HepG2 (cell line): Measurements from ENCODE around the gene STUB1. TPM values are rescaled to one million over a fixed set of nuclear protein-coding genes. Genes with fewer than 3 reads are reported as not detected.
A peak's percentile ranks its signal among the peaks of the same experiment; 100 is the strongest.

Experiments
- BORCS8-MEF2B ChIP-seq: sonication (generic); formaldehyde crosslinking; IDR thresholded peaks from 2 replicates; pipeline ENCODE4 v1.8.0; 2022; ENCODE audit warnings: mild to moderate bottlenecking, missing genetic modification reagents
- CERS6 ChIP-seq: sonication (generic); formaldehyde crosslinking; IDR thresholded peaks from 2 replicates; pipeline ENCODE4 v1.5.0; 2020; ENCODE audit warnings: missing genetic modification reagents
- DNMT1 ChIP-seq: sonication (generic); formaldehyde crosslinking; IDR thresholded peaks from 2 replicates; pipeline ENCODE4 v1.5.1; 2020; ENCODE audit warnings: mild to moderate bottlenecking, missing genetic modification reagents
- FOXA3 ChIP-seq: IDR thresholded peaks from 2 replicates; pipeline ENCODE4 v1.6.1; 2016; ENCODE audit warnings: missing genetic modification reagents, missing compliant biosample characterization
- HNRNPLL ChIP-seq: fragments of 200-400 bp; formaldehyde crosslinking; IDR thresholded peaks from 2 replicates; pipeline ENCODE4 v1.6.1; 2017; ENCODE audit warnings: mild to moderate bottlenecking, low read depth, low read length; ENCODE audit not compliant: poor library complexity, severe bottlenecking
- HOXA3 ChIP-seq: sonication (generic); formaldehyde crosslinking; IDR thresholded peaks from 2 replicates; pipeline ENCODE4 v1.5.0; 2020; ENCODE audit warnings: missing genetic modification reagents
- KDM4B ChIP-seq: sonication (generic); formaldehyde crosslinking; IDR thresholded peaks from 2 replicates; pipeline ENCODE4 v1.4.0; 2020; ENCODE audit warnings: missing genetic modification reagents
- MTF2 ChIP-seq: sonication (generic); formaldehyde crosslinking; IDR thresholded peaks from 2 replicates; pipeline ENCODE4 v1.5.0; 2020; ENCODE audit warnings: missing genetic modification reagents, borderline replicate concordance
- PCBP2 ChIP-seq: fragments of 200-400 bp; formaldehyde crosslinking; optimal IDR thresholded peaks from 2 replicates; pipeline ENCODE3; 2018; ENCODE audit warnings: low read length, low read depth; ENCODE audit not compliant: poor library complexity, severe bottlenecking
- RBM39 ChIP-seq: fragments of 200-400 bp; formaldehyde crosslinking; IDR thresholded peaks from one replicate; pipeline ENCODE4 v1.6.1; 2018; ENCODE audit warnings: antibody characterized with exemption, mild to moderate bottlenecking, low read depth, low read length; ENCODE audit not compliant: poor library complexity, severe bottlenecking
- RELA ChIP-seq: sonication (generic); formaldehyde crosslinking; IDR thresholded peaks from 2 replicates; pipeline ENCODE4 v1.4.0; 2020; ENCODE audit warnings: missing genetic modification reagents
- SIN3B ChIP-seq: fragments of 150-350 bp; IDR thresholded peaks from 2 replicates; pipeline ENCODE4 v1.6.1; 2014; ENCODE audit warnings: low read length
- SMYD3 ChIP-seq: sonication (generic); formaldehyde crosslinking; IDR thresholded peaks from 2 replicates; pipeline ENCODE4 v1.8.1; 2023; ENCODE audit warnings: mild to moderate bottlenecking, missing genetic modification reagents
- THRA ChIP-seq: sonication (generic); formaldehyde crosslinking; IDR thresholded peaks from 2 replicates; pipeline ENCODE4 v1.4.0; 2020; ENCODE audit warnings: missing genetic modification reagents, borderline replicate concordance
- TRAFD1 ChIP-seq: sonication (generic); formaldehyde crosslinking; IDR thresholded peaks from 2 replicates; pipeline ENCODE4 v1.5.1; 2020; ENCODE audit warnings: missing genetic modification reagents, mild to moderate bottlenecking, borderline replicate concordance
- ZFP90 ChIP-seq: sonication (generic); formaldehyde crosslinking; IDR thresholded peaks from 2 replicates; pipeline ENCODE4 v1.8.0; 2022; ENCODE audit warnings: missing genetic modification reagents, mild to moderate bottlenecking, inconsistent platforms, borderline replicate concordance
- ZIK1 ChIP-seq: sonication (generic); formaldehyde crosslinking; IDR thresholded peaks from 2 replicates; pipeline ENCODE4 v1.5.0; 2020; ENCODE audit warnings: mild to moderate bottlenecking, low read depth, missing genetic modification reagents, borderline replicate concordance
- ZNF138 ChIP-seq: sonication (generic); formaldehyde crosslinking; IDR thresholded peaks from 2 replicates; pipeline ENCODE4 v1.5.0; 2020; ENCODE audit warnings: mild to moderate bottlenecking, low read depth, missing genetic modification reagents
- ZNF24 ChIP-seq: fragments of 450-650 bp; IDR thresholded peaks from 2 replicates; pipeline ENCODE4 v1.6.1; 2017; ENCODE audit warnings: antibody characterized with exemption, mild to moderate bottlenecking
- ZNF276 ChIP-seq: sonication (generic); formaldehyde crosslinking; IDR thresholded peaks from 2 replicates; pipeline ENCODE4 v1.4.0; 2020; ENCODE audit warnings: mild to moderate bottlenecking, low read depth, missing genetic modification reagents
- ZNF33B ChIP-seq: sonication (generic); formaldehyde crosslinking; IDR thresholded peaks from 2 replicates; pipeline ENCODE4 v1.5.1; 2020; ENCODE audit warnings: mild to moderate bottlenecking, missing genetic modification reagents
- ZNF451 ChIP-seq: sonication (generic); formaldehyde crosslinking; IDR thresholded peaks from 2 replicates; pipeline ENCODE4 v1.5.0; 2020; ENCODE audit warnings: mild to moderate bottlenecking, missing genetic modification reagents
- ZNF557 ChIP-seq: sonication (generic); formaldehyde crosslinking; IDR thresholded peaks from 2 replicates; pipeline ENCODE4 v1.4.0; 2020; ENCODE audit warnings: missing genetic modification reagents
- ZNF674 ChIP-seq: sonication (generic); formaldehyde crosslinking; IDR thresholded peaks from 2 replicates; pipeline ENCODE4 v1.5.0; 2020; ENCODE audit warnings: low read depth, mild to moderate bottlenecking, missing genetic modification reagents
- polyA plus RNA-seq, 8 experiments: library from polyadenylated mRNA; depleted of rRNA in 3 of 8; stranded (reverse) in 7 of 8; unstranded in 1 of 8; fragments of >200 nt; fragmentation: Illumina TruSeq in 4 of 8; extraction: Trizol in 4 of 8; gene quantifications; 2 replicates each; pipeline versions ENCODE4 v1.2.1 to v1.2.3, GENCODE V29; 2011 to 2016; ENCODE audit warnings: low read depth in 4 of 8, missing spikeins in 1 of 8, mixed read lengths in 1 of 8; ENCODE audit not compliant: insufficient read depth in 1 of 8
- total RNA-seq, 5 experiments: library from RNA; depleted of rRNA; stranded (reverse); fragments of >200 nt; fragmentation: Illumina TruSeq; extraction: Trizol; gene quantifications; 2 replicates each; pipeline ENCODE4 v1.2.3, GENCODE V29; 2016; ENCODE audit warnings: low read depth in 1 of 5

Gene STUB1
- total and polyA plus RNA-seq, 2 of the 13 experiments (the other 11 are each of a cell fraction or from before 2014, with no cell fraction given), result 52.9 to 78.2 TPM

GRCh38 chr16:654034-654433 is 26.2 kb upstream of the STUB1 start (continued):
- no peak for TF ChIP-seq CERS6 (CRISPR knock-in tag)
- no peak for TF ChIP-seq DNMT1 (CRISPR knock-in tag)
- no peak for TF ChIP-seq ZNF276
- TF ChIP-seq ZNF674 (CRISPR knock-in tag), result no peak
- no peak for TF ChIP-seq PCBP2
- no peak for TF ChIP-seq ZNF24
- TF ChIP-seq HOXA3 (CRISPR knock-in tag), result no peak
- TF ChIP-seq HNRNPLL, result no peak
- no peak for TF ChIP-seq KDM4B (CRISPR knock-in tag)
- TF ChIP-seq RELA (CRISPR knock-in tag), result no peak
- no peak for TF ChIP-seq ZNF138 (CRISPR knock-in tag)
- TF ChIP-seq ZNF557 (CRISPR knock-in tag), result no peak
- no peak for TF ChIP-seq MTF2 (CRISPR knock-in tag)
- TF ChIP-seq ZIK1 (CRISPR knock-in tag), result no peak
- no peak for TF ChIP-seq ZNF33B (CRISPR knock-in tag)
- no peak for TF ChIP-seq FOXA3 (CRISPR knock-in tag)
- no peak for TF ChIP-seq ZFP90 (CRISPR knock-in tag)
- no peak for TF ChIP-seq SMYD3 (CRISPR knock-in tag)
- 0 out of 2 replicates have a peak, but pooled peaks have one; percentile 29 for TF ChIP-seq THRA
- no peak for TF ChIP-seq RBM39
- no peak for TF ChIP-seq SIN3B
- TF ChIP-seq TRAFD1 (CRISPR knock-in tag), result no peak
- no peak for TF ChIP-seq ZNF451 (CRISPR knock-in tag)
- TF ChIP-seq BORCS8-MEF2B, result no peak
